Pancreas (tissue), 10 donors: ENCODE results near the gene SSH3. TPM values are rescaled to one million over a fixed set of nuclear protein-coding genes. Genes with fewer than 3 reads are reported as not detected.
A peak's percentile ranks its signal among the peaks of the same experiment; 100 is the strongest.

Experiments
- ATAC-seq, 4 donors: fragments of 200-7000 bp; cut with Tn5 transposase; one replicate each; pipeline versions ENCODE4 v1.8.0 to v1.9.1; 2020; ENCODE audit warnings: mild to moderate bottlenecking in 4 of 4, moderate library complexity in 4 of 4
- DNase-seq, 6 donors: peaks; one replicate each; pipeline ENCODE4 v3.0.0-alpha.2; 2020
- FAIRE-seq: peaks from 2 replicates; lab custom pipeline; 2012; peaks lifted over from hg19 to GRCh38; lab: Jason Lieb, UNC
- H3K27ac ChIP-seq, 4 donors: fragments of 200-600 bp; sonication (generic); 1 replicate in 3 of 4; 2 replicates in 1 of 4; pipeline versions ENCODE4 v1.5.0 to v1.8.0; 2020
- H3K27me3 ChIP-seq, 4 donors: fragments of 200-600 bp; one replicate each; pipeline ENCODE4 v1.8.0; 2021
- H3K36me3 ChIP-seq, 3 donors: fragments of 200-600 bp; sonication (generic) in 1 of 3; one replicate each; pipeline versions ENCODE4 v1.5.0 to v1.8.0; 2020 to 2021
- H3K4me1 ChIP-seq, 3 donors: fragments of 200-600 bp; one replicate each; pipeline ENCODE4 v1.8.0; 2021
- H3K4me3 ChIP-seq, 4 donors: fragments of 200-600 bp; sonication (generic) in 2 of 4; one replicate each; pipeline versions ENCODE4 v1.5.0 to v1.8.0; 2020 to 2021
- H3K9me3 ChIP-seq, 4 donors: fragments of 200-600 bp; one replicate each; pipeline ENCODE4 v1.8.0; 2021
- CTCF ChIP-seq, 4 donors: fragments of 200-600 bp; sonication (generic) in 3 of 4; IDR thresholded peaks; one replicate each; pipeline versions ENCODE4 v1.5.0 to v1.8.0; 2021; ENCODE audit warnings: antibody characterized with exemption in 4 of 4
- WGBS, 2 donors: extraction: QIAGEN DNeasy Blood & Tissue Kit; methylation state at CpG; one replicate each; pipeline ENCODE4 v1.1.7; 2013; 5-methylcytosine and 5-hydroxymethylcytosine counted together
- intact Hi-C, 3 donors: fragments of 100-400 bp; cut with DNase I; formaldehyde crosslinking; loops; one replicate each; pipeline versions ENCODE4 v1.11.1 to v1.14.2; 2022
- polyA plus RNA-seq, 2 donors: library from polyadenylated mRNA; stranded (reverse); fragments of 200-250 nt; gene quantifications; one replicate each; pipeline ENCODE4 v1.2.3, GENCODE V29; 2013
- total RNA-seq, 6 donors: library from RNA; stranded (reverse); fragmentation: NEBNext Ultra II Directional in 4 of 6; extraction: Animal tissue kit (Norgen Biotek cat#: 25700) in 4 of 6; gene quantifications; one replicate each; pipeline versions ENCODE4 v1.2.1 to v1.2.4, GENCODE V29; 2021 to 2023
- donor health status: healthy with polysubstance abuse.
- donor health status: DM: no; HTN: no; CAD: no; lungs with moderate emphysema.
- donor health status: DM: no; HTN: no; CAD: no.
- donor health status: control.
- donor health status: control.
- donor health status: Bipolar disorder and iron deficiency.
- donor health status: DM: yes; HTN: yes; CAD: no.
- donor health status: DM: no; HTN: no; CAD: no.
- donor health status: DM: no; HTN: no; CAD: no.
- donor health status: DM: yes; HTN: yes; CAD: no.

The SSH3 gene
- total and polyA plus RNA-seq, 8 donors: 15.2 to 29.2 (median 23.3) TPM

- no peak for TF ChIP-seq CTCF (IDR thresholded peaks at IDR 0.05)
- H3K4me1 ChIP-seq: peaks cover 6 to 12% (median 9%) of the 10 kb centered on the region in 3 donors
- H3K9me3 ChIP-seq: no peaks in the 10 kb centered on the region
- intact Hi-C loops: no loop called here
- H3K36me3 ChIP-seq: no peaks in the 10 kb centered on the region
- WGBS, 2 donors: 92 to 95% methylated on average over 33 of the region's 33 CpGs
- no peaks in the 10 kb centered on the region for H3K27me3 ChIP-seq
- no peak overlapping the region for H3K27ac ChIP-seq
- no peak for ATAC-seq
- peak in 2 of 6 donors; percentile 25 to 66 for DNase-seq
- no peak overlapping the region for H3K4me3 ChIP-seq
- FAIRE-seq: no peak
Observed at GRCh38 chr11:67291481-67292381, 11.6 kb upstream of the SSH3 start.

GRCh38 chr11:67292671-67293070 is 10.7 kb upstream of the SSH3 start:
- FAIRE-seq: no peak
- Histone ChIP-seq H3K27ac (no peak overlapping the region), H3K36me3 (no peaks in the 10 kb centered on the region), H3K9me3 (no peaks in the 10 kb centered on the region), H3K4me1 (peaks cover 5 to 9% (median 7%) of the 10 kb centered on the region in 3 donors), H3K27me3 (no peaks in the 10 kb centered on the region), H3K4me3 (no peak overlapping the region)
- DNase-seq: no peak
- WGBS, 2 donors: 58 to 60% methylated on average over 3 of the region's 3 CpGs
- intact Hi-C loops: no loop called here
- TF ChIP-seq CTCF (IDR thresholded peaks at IDR 0.05): no peak
- no peak for ATAC-seq

GRCh38 chr11:67293090-67293489 is 10.2 kb upstream of the SSH3 start:
- intact Hi-C loops: no loop called here
- Histone ChIP-seq H3K9me3 (no peaks in the 10 kb centered on the region), H3K36me3 (no peaks in the 10 kb centered on the region), H3K27ac (no peak overlapping the region), H3K4me3 (no peak overlapping the region), H3K27me3 (no peaks in the 10 kb centered on the region), H3K4me1 (peaks cover 1 to 4% (median 3%) of the 10 kb centered on the region in 3 donors)
- WGBS, 2 donors: 47 to 52% methylated on average over 3 of the region's 3 CpGs
- no peak for TF ChIP-seq CTCF (IDR thresholded peaks at IDR 0.05)
- ATAC-seq (no peak), DNase-seq (no peak), FAIRE-seq (no peak)

- H3K27me3 ChIP-seq: no peaks in the 10 kb centered on the region
- no peak overlapping the region for H3K27ac ChIP-seq
- H3K4me1 ChIP-seq: no peaks in the 10 kb centered on the region
- no peak for TF ChIP-seq CTCF (IDR thresholded peaks at IDR 0.05)
- intact Hi-C loops: no loop called here
- peaks cover 0 to 7% (median 0%) of the 10 kb centered on the region in 3 donors for H3K36me3 ChIP-seq
- FAIRE-seq (no peak), DNase-seq (no peak), ATAC-seq (no peak)
- no peak overlapping the region for H3K4me3 ChIP-seq
- no peaks in the 10 kb centered on the region for H3K9me3 ChIP-seq
- WGBS, 2 donors: 83 to 97% methylated on average over 1 of the region's 1 CpG
Observed at GRCh38 chr11:67295846-67296245, 7.5 kb upstream of the SSH3 start.

- 90 to 92% methylated on average over 7 of the region's 7 CpGs for WGBS, 2 donors
- peaks cover 0 to 7% (median 0%) of the 10 kb centered on the region in 3 donors for H3K36me3 ChIP-seq
- intact Hi-C loops: no loop called here
- ATAC-seq (no peak), DNase-seq (peak in 2 of 6 donors; percentile 12 to 29), FAIRE-seq (no peak)
- peaks cover 3 to 10% (median 4%) of the 10 kb centered on the region in 3 donors for H3K4me1 ChIP-seq
- H3K9me3 ChIP-seq: no peaks in the 10 kb centered on the region
- no peak overlapping the region for H3K27ac ChIP-seq
- H3K27me3 ChIP-seq: no peaks in the 10 kb centered on the region
- no peak for TF ChIP-seq CTCF (IDR thresholded peaks at IDR 0.05)
- H3K4me3 ChIP-seq: no peak overlapping the region
Observed at GRCh38 chr11:67298786-67299185, 4.5 kb upstream of the SSH3 start.
